ENCODE measurements around the gene PSMG4. TPM values are rescaled to one million over a fixed set of nuclear protein-coding genes. Genes with fewer than 3 reads are reported as not detected.

The PSMG4 gene
- total RNA-seq, 1 experiment from 2014 or later, result 35.0 TPM

GRCh38 chr6:3288711-3289663 lies 30.2 kb downstream of the PSMG4 start:
- H3K4me3 ChIP-seq (replicated peaks in 1 of 2; ENCODE audit: low read depth in 1 of 2, low read length in 2 of 2), result no peak overlapping the region
- H3K36me3 ChIP-seq (ENCODE audit: control insufficient read depth in 1 of 2, insufficient read depth in 2 of 2, low read length in 2 of 2), result no peaks in the 10 kb centered on the region
- no TSS peak for BruUV-seq (replicated peaks)
- no peaks in the 10 kb centered on the region for H3K27me3 ChIP-seq (ENCODE audit: insufficient read depth, low read length)
- H3K9me3 ChIP-seq (ENCODE audit: control insufficient read depth in 1 of 2, insufficient read depth in 1 of 2, low read depth in 1 of 2, low read length in 2 of 2), result no peaks in the 10 kb centered on the region
- no peaks in the 10 kb centered on the region for H3K9me2 ChIP-seq (ENCODE audit: insufficient read depth)
- no peak for ATAC-seq
- no peak overlapping the region for H3K4me2 ChIP-seq (ENCODE audit: low read length)
- ChIA-PET POLR2A (no interaction called here), CTCF (no interaction called here), RAD21 (ENCODE audit: low non-redundant PET in 1 of 2, low total read pairs in 2 of 2, uncharacterized antibody in 2 of 2, unreplicated experiment in 2 of 2) (no interaction called here)
- no peak overlapping the region for H3K27ac ChIP-seq (ENCODE audit: low read depth, low read length)
- DNase-seq (ENCODE audit: low read depth, low spot score), result no peak
- no peaks in the 10 kb centered on the region for H3K79me2 ChIP-seq (ENCODE audit: insufficient read depth, low read length)
- intact Hi-C loops (cut with micrococcal nuclease), result no loop called here
- H3K9ac ChIP-seq (ENCODE audit: low read length), result no peak overlapping the region
- TF ChIP-seq EZH2phosphoT487 (IDR thresholded peaks at IDR 0.05; ENCODE audit: borderline replicate concordance) (no peak), POLR2AphosphoS5 (IDR thresholded peaks at IDR 0.05; ENCODE audit: low read depth, low read length) (no peak)
- H4K20me1 ChIP-seq (ENCODE audit: insufficient read depth), result no peaks in the 10 kb centered on the region
- H2AFZ ChIP-seq (ENCODE audit: low read depth, low read length, poor library complexity, severe bottlenecking), result no peak overlapping the region
- H3K4me1 ChIP-seq (ENCODE audit: control insufficient read depth in 1 of 2, insufficient read depth in 2 of 2, low read length in 2 of 2), result no peaks in the 10 kb centered on the region

GRCh38 chr6:3289664-3290055 lies 30.9 kb downstream of the PSMG4 start:
- Histone ChIP-seq H2AFZ (ENCODE audit: low read depth, low read length, poor library complexity, severe bottlenecking) (no peak overlapping the region), H3K4me1 (ENCODE audit: control insufficient read depth in 1 of 2, insufficient read depth in 2 of 2, low read length in 2 of 2) (no peaks in the 10 kb centered on the region), H3K4me2 (ENCODE audit: low read length) (no peak overlapping the region), H3K9me2 (ENCODE audit: insufficient read depth) (no peaks in the 10 kb centered on the region), H3K9me3 (ENCODE audit: control insufficient read depth in 1 of 2, insufficient read depth in 1 of 2, low read depth in 1 of 2, low read length in 2 of 2) (no peaks in the 10 kb centered on the region), H3K27me3 (ENCODE audit: insufficient read depth, low read length) (no peaks in the 10 kb centered on the region), H4K20me1 (ENCODE audit: insufficient read depth) (no peaks in the 10 kb centered on the region), H3K36me3 (ENCODE audit: control insufficient read depth in 1 of 2, insufficient read depth in 2 of 2, low read length in 2 of 2) (no peaks in the 10 kb centered on the region), H3K9ac (ENCODE audit: low read length) (no peak overlapping the region), H3K79me2 (ENCODE audit: insufficient read depth, low read length) (no peaks in the 10 kb centered on the region), H3K4me3 (replicated peaks in 1 of 2; ENCODE audit: low read depth in 1 of 2, low read length in 2 of 2) (no peak overlapping the region), H3K27ac (ENCODE audit: low read depth, low read length) (no peak overlapping the region)
- intact Hi-C loops (cut with micrococcal nuclease), result no loop called here
- BruUV-seq (replicated peaks), result no TSS peak
- ATAC-seq (no peak), DNase-seq (ENCODE audit: low read depth, low spot score) (no peak)
- POLR2A ChIA-PET, result no interaction called here
- RAD21 ChIA-PET (ENCODE audit: low non-redundant PET in 1 of 2, low total read pairs in 2 of 2, uncharacterized antibody in 2 of 2, unreplicated experiment in 2 of 2), result no interaction called here
- CTCF ChIA-PET, result no interaction called here
- TF ChIP-seq ZBTB33 (IDR thresholded peaks at IDR 0.05; ENCODE audit: extremely low read depth, insufficient replicate concordance, low read length) (no peak), SIN3A (IDR thresholded peaks at IDR 0.05; ENCODE audit: low read depth) (no peak), TCF7L2 (IDR thresholded peaks at IDR 0.05; ENCODE audit: borderline replicate concordance, extremely low read depth, insufficient read depth, insufficient read length) (no peak), ATF3 (IDR thresholded peaks at IDR 0.05) (no peak), CTCF (IDR thresholded peaks at IDR 0.05 in 2 of 3, conservative IDR thresholded peaks at IDR 0.05 in 1 of 3; ENCODE audit: borderline replicate concordance in 1 of 3, insufficient read depth in 1 of 3, low read depth in 2 of 3, low read length in 2 of 3) (no peak), YY1 (IDR thresholded peaks at IDR 0.05; ENCODE audit: extremely low read depth, insufficient replicate concordance, low read depth, low read length) (no peak), EGR1 (IDR thresholded peaks at IDR 0.05; ENCODE audit: low read depth) (no peak), CBX3 (IDR thresholded peaks at IDR 0.05; ENCODE audit: low read depth) (no peak), EZH2phosphoT487 (IDR thresholded peaks at IDR 0.05; ENCODE audit: borderline replicate concordance) (no peak)
